Right ventricle myocardium inferior (tissue), 1 donor: Measurements from ENCODE around the gene CCDC50. TPM values are rescaled to one million over a fixed set of nuclear protein-coding genes. Genes with fewer than 3 reads are reported as not detected.

ENCODE experiments used
- ATAC-seq: fragments of 200-7000 bp; cut with Tn5 transposase; one replicate; pipeline ENCODE4 v1.9.1; 2020; ENCODE audit warnings: mild to moderate bottlenecking, moderate library complexity
- DNase-seq: peaks from one replicate; pipeline ENCODE4 v3.0.0; 2021; ENCODE audit errors: missing footprints
- intact Hi-C: fragments of 100-400 bp; cut with DNase I; formaldehyde crosslinking; loops from one replicate; pipeline ENCODE4 v1.11.0; 2022
- total RNA-seq: library from RNA; stranded (reverse); fragmentation: NEBNext Ultra II Directional; extraction: Animal tissue kit (Norgen Biotek cat#: 25700); gene quantifications from one replicate; pipeline ENCODE4 v1.2.1, GENCODE V29; 2021
- donor health status: DM: no; HTN: yes; CAD: no; lungs with severe emphysema.

The CCDC50 gene
- total RNA-seq, 1 donor from 2014 or later: 57.8 TPM

GRCh38 chr3:191438150-191438814 lies 109.1 kb downstream of the CCDC50 start:
- no peak for ATAC-seq
- no peak for DNase-seq
- intact Hi-C loops: no loop called here

DNA sequence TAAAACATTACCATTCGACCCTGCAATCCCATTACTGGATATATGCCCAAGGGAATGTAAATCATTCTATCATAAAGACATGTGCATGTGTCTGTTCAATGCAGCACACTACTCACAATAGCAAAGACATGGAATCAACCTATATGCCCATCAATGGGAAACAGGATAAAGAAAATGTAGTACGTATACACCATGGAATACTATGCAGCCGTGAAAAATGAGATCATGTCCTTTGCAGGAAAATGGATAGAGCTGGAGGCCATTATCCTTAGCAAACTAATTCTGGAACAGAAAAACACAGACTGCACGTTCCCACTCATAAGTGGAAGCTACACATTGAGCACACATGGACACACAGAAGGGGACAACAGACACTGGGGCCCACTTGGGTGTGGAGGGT lies 111.3 kb downstream of the CCDC50 start:
- DNase-seq (no peak), ATAC-seq (no peak)
- intact Hi-C loops: no loop called here

- ATAC-seq: no peak
- intact Hi-C loops: no loop called here
- DNase-seq: no peak
These were observed 112.5 kb downstream of the CCDC50 start for GRCh38 chr3:191441687-191442086.

GRCh38 chr3:191444569-191444968 lies 115.4 kb downstream of the CCDC50 start:
- intact Hi-C loops: no loop called here
- ATAC-seq (no peak), DNase-seq (no peak)

Other genes with a start within 250 kb of the CCDC50 start
- 0.11 TPM for gene OSTN, start 130.2 kb upstream of the CCDC50 start, total RNA-seq
- gene UTS2B, start 1.1 kb downstream of the CCDC50 start, total RNA-seq: 0.65 TPM
- not detected for gene PYDC2, start 131.8 kb downstream of the CCDC50 start, total RNA-seq